ENCODE results near the gene RSAD2.
"Not testable (repeated sequence)": the region's sequence is repeated elsewhere in the genome, so short reads cannot be mapped to it uniquely, and the experiment has no call there.

RSAD2 gene

GRCh38 chr2:6846967-6847681, 30.5 kb upstream of the RSAD2 start:
- Mint-ChIP-seq H3K27ac (no peak overlapping the region), H3K4me3 (no peak overlapping the region), H3K9me3 (peaks cover 15 to 23% of the 10 kb centered on the region in 2 donors), H3K36me3 (ENCODE audit: insufficient read depth) (peaks cover 12% of the 10 kb centered on the region), H3K27me3 (no peaks in the 10 kb centered on the region), H3K4me1 (ENCODE audit: low read depth in 2 of 2) (no peaks in the 10 kb centered on the region)
- DNase-seq (no peak), ATAC-seq (replicated peaks) (no peak)

GRCh38 chr2:6852195-6852594, 25.4 kb upstream of the RSAD2 start:
- Mint-ChIP-seq H3K9me3 (peaks cover 6 to 8% of the 10 kb centered on the region in 2 donors), H3K27me3 (no peaks in the 10 kb centered on the region), H3K4me3 (no peak overlapping the region), H3K4me1 (ENCODE audit: low read depth in 2 of 2) (no peaks in the 10 kb centered on the region), H3K27ac (no peak overlapping the region), H3K36me3 (ENCODE audit: insufficient read depth) (peaks cover 14% of the 10 kb centered on the region)
- ATAC-seq (replicated peaks) (no peak), DNase-seq (no peak)

GRCh38 chr2:6854416-6854815, 23.2 kb upstream of the RSAD2 start:
- peaks cover 0 to 10% of the 10 kb centered on the region in 2 donors for H3K9me3 Mint-ChIP-seq
- DNase-seq (no peak), ATAC-seq (replicated peaks) (no peak)
- H3K36me3 Mint-ChIP-seq (ENCODE audit: insufficient read depth) = peaks cover 11% of the 10 kb centered on the region
- H3K4me3 Mint-ChIP-seq = no peak overlapping the region
- no peaks in the 10 kb centered on the region for H3K4me1 Mint-ChIP-seq (ENCODE audit: low read depth in 2 of 2)
- H3K27me3 Mint-ChIP-seq = no peaks in the 10 kb centered on the region
- no peak overlapping the region for H3K27ac Mint-ChIP-seq

DNA sequence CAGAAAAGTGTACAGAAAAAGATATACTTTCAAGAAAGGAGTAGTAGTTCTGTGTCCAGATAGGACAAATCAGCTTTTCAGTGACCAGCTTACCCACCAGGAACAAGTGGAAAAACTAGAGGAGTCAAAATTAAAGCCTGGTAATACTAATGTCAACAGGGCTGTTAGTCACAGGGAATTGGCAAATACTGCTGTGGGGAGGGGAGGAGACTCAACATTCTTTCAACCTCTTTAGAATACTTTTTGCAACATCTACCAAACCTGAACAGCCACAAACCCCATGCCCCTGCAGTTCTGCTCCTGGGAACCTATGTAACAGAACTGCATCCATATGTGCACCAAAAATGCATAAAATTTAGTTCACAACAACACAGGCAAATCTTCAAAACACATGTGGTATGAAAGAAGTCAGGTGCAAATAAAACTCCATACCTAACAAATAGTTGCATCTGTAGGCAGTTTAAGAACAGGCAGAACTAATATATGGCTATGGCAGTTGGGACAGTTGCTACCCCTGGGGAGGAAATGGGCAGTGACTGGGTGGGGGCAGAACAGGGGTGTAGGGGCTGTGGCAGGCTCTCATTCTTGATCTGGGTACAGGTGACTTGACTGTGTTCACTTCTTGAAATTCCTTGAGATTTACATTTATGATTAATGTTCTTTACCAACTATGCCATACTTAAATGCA, 21.6 kb upstream of the RSAD2 start:
- H3K27ac Mint-ChIP-seq = no peak overlapping the region
- no peaks in the 10 kb centered on the region for H3K27me3 Mint-ChIP-seq
- DNase-seq = no peak
- H3K36me3 Mint-ChIP-seq (ENCODE audit: insufficient read depth) = peaks cover 13% of the 10 kb centered on the region
- no peaks in the 10 kb centered on the region for H3K4me1 Mint-ChIP-seq (ENCODE audit: low read depth in 2 of 2)
- no peak for ATAC-seq (replicated peaks)
- no peak overlapping the region for H3K4me3 Mint-ChIP-seq
- peaks cover 6 to 21% of the 10 kb centered on the region in 2 donors for H3K9me3 Mint-ChIP-seq

- ATAC-seq (replicated peaks) (no peak), DNase-seq (no peak)
- Mint-ChIP-seq H3K4me3 (no peak overlapping the region), H3K36me3 (ENCODE audit: insufficient read depth) (peaks cover 10% of the 10 kb centered on the region), H3K9me3 (peaks cover 6 to 21% of the 10 kb centered on the region in 2 donors), H3K27me3 (no peaks in the 10 kb centered on the region), H3K27ac (no peak overlapping the region), H3K4me1 (ENCODE audit: low read depth in 2 of 2) (no peaks in the 10 kb centered on the region)
Observed at GRCh38 chr2:6856548-6856920, 21.0 kb upstream of the RSAD2 start.

DNA sequence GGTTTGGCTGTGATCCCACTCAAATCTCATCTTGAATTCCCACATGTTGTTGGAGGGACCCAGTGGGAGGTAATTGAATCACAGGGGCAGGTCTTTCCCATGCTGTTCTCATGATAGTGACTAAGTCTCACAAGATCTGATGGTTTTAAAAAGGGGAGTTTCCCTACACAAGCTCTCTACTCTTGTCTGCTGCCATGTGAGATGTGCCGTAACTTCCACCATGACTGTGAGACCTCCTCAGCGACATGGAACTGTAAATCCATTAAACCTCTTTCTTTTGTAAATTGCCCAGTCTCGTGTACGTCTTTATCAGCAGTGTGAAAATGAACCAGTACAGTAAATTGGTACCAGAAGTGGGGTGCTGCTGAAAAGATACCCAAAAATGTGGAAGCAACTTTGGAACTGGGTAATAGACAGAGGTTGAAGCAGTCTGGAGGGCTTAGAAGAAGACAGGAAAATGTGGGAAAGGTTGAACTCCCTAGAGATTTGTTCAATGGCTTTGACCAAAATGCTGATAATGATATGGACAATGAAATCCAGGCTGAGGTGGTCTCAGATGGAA, 19.0 kb upstream of the RSAD2 start:
- not testable (repeated sequence) for H3K4me3 Mint-ChIP-seq; ATAC-seq (replicated peaks); H3K4me1 Mint-ChIP-seq (ENCODE audit: low read depth in 2 of 2)

DNA sequence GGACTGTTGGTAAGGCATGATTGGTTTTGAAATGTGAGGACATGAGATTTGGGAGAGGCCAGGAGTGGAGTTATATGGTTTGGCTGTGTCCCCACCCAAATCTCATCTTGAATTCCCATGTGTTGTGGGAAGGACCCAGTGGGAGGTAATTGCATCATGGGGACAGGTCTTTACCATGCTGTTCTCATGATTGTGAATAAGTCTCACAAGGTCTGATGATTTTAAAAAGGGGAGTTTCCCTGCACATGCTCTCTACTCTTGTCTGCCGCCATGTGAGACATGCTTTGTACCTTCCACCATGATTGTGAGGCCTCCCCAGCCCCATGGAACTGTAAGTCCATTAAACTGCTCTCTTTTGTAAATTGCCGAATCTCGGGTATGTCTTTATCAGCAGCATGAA, 17.3 kb upstream of the RSAD2 start:
- peaks cover 8% of the 10 kb centered on the region for H3K36me3 Mint-ChIP-seq (ENCODE audit: insufficient read depth)
- no peak for DNase-seq
- H3K4me3 Mint-ChIP-seq = no peak overlapping the region
- ATAC-seq (replicated peaks) = no peak
- H3K4me1 Mint-ChIP-seq (ENCODE audit: low read depth in 2 of 2) = peaks cover 4 to 11% of the 10 kb centered on the region in 2 donors
- H3K27me3 Mint-ChIP-seq = no peaks in the 10 kb centered on the region
- peaks cover 6 to 21% of the 10 kb centered on the region in 2 donors for H3K9me3 Mint-ChIP-seq
- H3K27ac Mint-ChIP-seq = no peak overlapping the region

More for the DNA sequence above, 19.0 kb upstream of the RSAD2 start:
- not testable (repeated sequence) for DNase-seq, H3K27me3 Mint-ChIP-seq, H3K27ac Mint-ChIP-seq
- peaks cover 11% of the 10 kb centered on the region for H3K36me3 Mint-ChIP-seq (ENCODE audit: insufficient read depth)
- peaks cover 6 to 21% of the 10 kb centered on the region in 2 donors for H3K9me3 Mint-ChIP-seq

DNA sequence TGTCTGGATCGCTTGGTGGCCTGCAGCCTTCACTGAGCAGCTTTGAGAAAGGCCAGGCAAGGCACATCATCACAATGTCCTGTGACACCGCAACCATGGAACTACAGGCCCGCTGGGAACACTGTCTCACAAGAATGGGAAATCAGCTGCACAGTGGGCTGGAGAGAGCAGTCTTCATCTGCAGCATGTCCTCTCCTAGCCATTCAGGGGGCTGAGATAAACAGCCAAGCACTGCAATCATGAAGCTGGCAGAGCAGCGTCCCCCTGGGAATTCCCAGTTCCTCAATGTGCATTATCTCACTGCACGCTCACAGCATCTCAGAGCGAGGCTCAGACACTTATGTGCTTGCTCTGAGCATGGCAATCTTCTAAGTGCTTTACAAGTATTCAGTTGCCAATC, 13.8 kb upstream of the RSAD2 start:
- no peak for DNase-seq
- Mint-ChIP-seq H3K27me3 (no peaks in the 10 kb centered on the region), H3K27ac (no peak overlapping the region), H3K9me3 (peaks cover 6 to 14% of the 10 kb centered on the region in 2 donors), H3K4me1 (ENCODE audit: low read depth in 2 of 2) (peaks cover 10 to 19% of the 10 kb centered on the region in 2 donors), H3K36me3 (ENCODE audit: insufficient read depth) (peaks cover 14% of the 10 kb centered on the region), H3K4me3 (no peak overlapping the region)
- ATAC-seq (replicated peaks) = no peak

DNA sequence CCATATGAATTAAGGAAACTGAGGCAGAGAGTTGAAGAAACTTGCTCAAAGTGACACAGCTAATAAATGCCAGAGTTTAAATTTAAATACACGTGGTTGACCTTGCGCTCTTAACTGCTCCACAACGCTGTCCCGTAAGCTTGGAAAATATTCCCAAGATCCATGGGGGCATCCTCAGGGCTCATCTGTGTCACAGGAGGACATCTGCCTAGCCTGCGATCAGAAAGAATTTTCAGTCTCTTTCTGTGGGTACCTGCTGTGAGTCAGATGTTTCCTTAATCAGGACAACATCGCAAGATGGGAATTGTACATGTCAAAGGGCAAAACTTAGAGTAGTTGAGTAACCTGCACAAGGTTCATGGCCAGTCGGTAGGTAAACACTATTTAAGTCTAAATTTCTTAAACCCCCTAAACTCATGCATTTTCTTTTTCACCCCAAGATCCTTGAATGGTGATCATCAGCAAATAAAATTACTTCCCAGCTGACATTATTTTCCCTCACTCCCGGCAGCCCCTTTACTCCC, 13.3 kb upstream of the RSAD2 start:
- H3K36me3 Mint-ChIP-seq (ENCODE audit: insufficient read depth) = peaks cover 14% of the 10 kb centered on the region
- no peak for ATAC-seq (replicated peaks)
- H3K27me3 Mint-ChIP-seq = no peaks in the 10 kb centered on the region
- H3K4me1 Mint-ChIP-seq (ENCODE audit: low read depth in 2 of 2) = peaks cover 10 to 19% of the 10 kb centered on the region in 2 donors
- no peak for DNase-seq
- peak overlapping the region in 1 of 2 donors; percentile 31 for H3K27ac Mint-ChIP-seq
- peaks cover 6 to 11% of the 10 kb centered on the region in 2 donors for H3K9me3 Mint-ChIP-seq
- H3K4me3 Mint-ChIP-seq = peak overlapping the region; percentile 65 to 69

DNA sequence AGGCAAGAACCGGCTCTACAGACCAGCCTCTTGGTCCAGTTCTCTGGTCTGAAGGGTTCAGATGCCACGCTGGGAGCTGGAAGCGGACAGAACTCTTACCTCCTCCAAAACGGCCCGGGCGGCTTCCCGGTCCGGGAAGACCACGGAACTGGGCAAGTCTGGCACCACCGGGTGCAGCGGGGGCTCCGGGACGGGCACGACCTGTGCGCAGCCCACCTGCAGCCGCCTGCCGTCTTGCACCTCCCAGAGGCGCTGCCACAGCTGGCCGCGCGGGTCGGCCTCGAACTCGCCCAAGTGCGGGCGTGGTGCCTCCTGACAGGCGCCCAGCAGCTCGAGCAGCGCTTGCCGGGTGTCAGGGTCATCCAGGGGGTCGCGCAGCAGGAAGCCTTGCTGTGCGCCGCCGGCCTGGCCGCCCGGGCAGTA, 12.6 kb upstream of the RSAD2 start:
- peak overlapping the region in 1 of 2 donors; percentile 31 for H3K27ac Mint-ChIP-seq
- peaks cover 4 to 8% of the 10 kb centered on the region in 2 donors for H3K9me3 Mint-ChIP-seq
- ATAC-seq (replicated peaks) (peak; percentile 16), DNase-seq (peak in 1 of 3 experiments; percentile 16)
- H3K27me3 Mint-ChIP-seq = no peaks in the 10 kb centered on the region
- H3K4me1 Mint-ChIP-seq (ENCODE audit: low read depth in 2 of 2) = peaks cover 10 to 19% of the 10 kb centered on the region in 2 donors
- peaks cover 11% of the 10 kb centered on the region for H3K36me3 Mint-ChIP-seq (ENCODE audit: insufficient read depth)
- peak overlapping the region; percentile 65 to 69 for H3K4me3 Mint-ChIP-seq

DNA sequence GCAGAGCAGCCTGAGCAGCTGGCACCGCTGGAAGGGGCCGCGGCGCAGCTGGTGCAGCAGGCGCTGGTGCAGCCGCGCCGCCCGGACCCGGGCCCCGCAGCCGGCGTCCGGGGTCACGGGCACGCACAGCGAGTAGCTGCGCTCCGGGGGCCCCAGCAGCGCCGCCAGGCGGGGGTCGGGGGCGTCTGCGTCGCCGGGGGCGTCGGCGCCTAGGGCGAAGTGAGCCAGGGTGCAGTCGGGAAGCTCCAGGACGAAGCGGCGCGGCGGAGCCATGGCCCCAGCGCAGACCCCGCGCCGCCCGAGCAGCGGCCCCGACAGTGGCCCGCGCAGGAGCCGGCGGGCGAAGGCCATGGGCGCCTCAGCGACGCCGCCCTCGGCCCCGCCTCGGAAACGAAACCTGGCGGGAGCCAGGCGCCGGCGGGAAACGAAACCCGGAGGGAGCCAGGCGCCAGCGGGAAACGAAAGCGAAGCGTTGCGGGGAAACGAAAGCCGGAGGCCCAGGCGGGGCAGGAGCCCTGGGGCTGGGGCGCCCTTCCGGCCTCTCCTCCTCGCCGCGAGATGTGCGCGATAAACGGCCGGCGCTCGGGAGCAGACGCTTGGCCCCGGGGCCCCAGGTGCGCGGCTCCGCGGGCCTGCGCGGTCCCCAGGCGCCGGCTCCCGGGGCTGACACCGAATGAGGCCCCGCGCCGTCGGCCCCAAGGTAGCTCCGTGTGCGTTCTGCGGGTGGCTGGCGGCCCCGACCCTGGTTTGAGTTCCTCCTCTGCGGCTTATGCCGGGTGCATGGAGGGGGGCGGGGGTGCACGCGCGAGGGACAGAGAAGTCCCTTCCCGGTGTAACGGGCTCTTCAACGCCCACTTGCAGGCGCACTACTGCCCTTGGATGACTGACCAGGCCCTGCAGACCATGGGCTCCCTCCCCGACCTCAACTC, 12.0 kb upstream of the RSAD2 start, which contains the start of gene CMPK2:
Gene CMPK2 (minus strand): TSS at position 562 of the 929 bp plus-strand sequence. CDS start 211 bp downstream, at position 351.
- peak within 1 kb of the TSS; percentile 95 to 99 for H3K4me3 Mint-ChIP-seq

GRCh38 chr2:6866275-6866671, 11.3 kb upstream of the RSAD2 start:
- H3K36me3 Mint-ChIP-seq (ENCODE audit: insufficient read depth) = peaks cover 11% of the 10 kb centered on the region

More for the DNA sequence above, 12.0 kb upstream of the RSAD2 start, which contains the start of gene CMPK2:
- Mint-ChIP-seq H3K9me3 (peaks cover 0 to 2% of the 10 kb centered on the region in 2 donors), H3K27ac (peak within 1 kb of the TSS; percentile 92 to 95), H3K27me3 (no peaks in the 10 kb centered on the region), H3K36me3 (ENCODE audit: insufficient read depth) (peaks cover 11% of the 10 kb centered on the region), H3K4me1 (ENCODE audit: low read depth in 2 of 2) (peaks cover 10 to 19% of the 10 kb centered on the region in 2 donors)
- ATAC-seq (replicated peaks) = peak; percentile 81
- DNase-seq = peak; percentile 78 to 82 (median 78)

More at GRCh38 chr2:6866275-6866671, 11.3 kb upstream of the RSAD2 start:
- H3K9me3 Mint-ChIP-seq = no peaks in the 10 kb centered on the region
- no peaks in the 10 kb centered on the region for H3K27me3 Mint-ChIP-seq
- peak overlapping the region; percentile 95 to 99 for H3K4me3 Mint-ChIP-seq
- H3K4me1 Mint-ChIP-seq (ENCODE audit: low read depth in 2 of 2) = peaks cover 10 to 19% of the 10 kb centered on the region in 2 donors
- H3K27ac Mint-ChIP-seq = peak overlapping the region; percentile 92 to 95
- peak; percentile 10 to 16 (median 14) for DNase-seq
- peak; percentile 31 for ATAC-seq (replicated peaks)

All from effector memory CD8-positive, alpha-beta T cell (primary cell).